ENCODE results near the gene PSD. TPM values are rescaled to one million over a fixed set of nuclear protein-coding genes. Genes with fewer than 3 reads are reported as not detected.

Gene PSD
- total and polyA plus RNA-seq, 2 donors (not counting 3 experiments of a cell fraction or from before 2014, with no cell fraction given): 0.10 to 0.40 TPM

DNA sequence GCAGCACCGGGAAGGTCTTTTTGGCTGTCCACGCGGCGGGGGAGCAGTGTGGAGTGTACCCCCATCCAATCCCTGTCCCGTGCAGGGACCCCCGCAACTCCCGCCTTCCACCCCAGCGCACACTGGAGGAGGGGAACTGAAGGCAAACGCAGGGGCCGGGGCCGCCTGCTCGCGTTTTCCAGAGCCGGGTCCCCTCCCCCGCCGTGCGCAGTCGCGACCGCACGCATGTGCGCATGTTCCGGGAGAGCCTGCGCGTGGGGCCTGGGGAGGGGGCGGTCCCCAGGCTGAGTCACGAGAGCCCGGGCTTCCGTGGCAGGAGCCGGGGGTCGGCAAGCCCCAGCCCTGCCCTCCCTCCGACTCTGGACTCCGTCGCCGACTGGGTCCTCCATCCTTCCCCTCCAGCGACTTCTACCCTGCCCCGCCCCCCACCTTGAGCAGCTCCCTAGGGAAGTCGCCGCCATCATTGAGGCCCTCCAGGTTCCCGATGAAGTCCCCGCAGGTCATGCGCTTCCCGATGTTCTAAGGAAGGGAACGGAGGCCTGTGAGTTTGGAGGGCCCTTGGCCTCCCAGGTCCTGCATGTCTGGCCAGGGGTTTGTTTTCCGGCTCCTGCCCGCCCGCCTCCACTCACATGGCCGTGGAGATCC is 8.0 kb downstream of the PSD start:
- ChIA-PET CTCF (interaction anchor here (0.6 to 1.8 kb wide), 5 partner anchors 11 to 69 kb away, joined by 3 to 5 read pairs (median 4); no protein-coding TSS in a partner anchor), POLR2A (no interaction called here)
- Histone ChIP-seq H3K79me2 (ENCODE audit: control insufficient read depth, insufficient read depth, low read length) (no peaks in the 10 kb centered on the region), H3K9me1 (replicated peaks; ENCODE audit: control insufficient read depth, extremely low read depth, insufficient read depth, low read length) (no peaks in the 10 kb centered on the region), H3K9me3 (replicated peaks; ENCODE audit: control insufficient read depth, insufficient read depth, low read length) (no peaks in the 10 kb centered on the region), H3K9ac (replicated peaks; ENCODE audit: extremely low read depth, insufficient read depth, low read length) (no peak overlapping the region), H4K20me1 (replicated peaks; ENCODE audit: control insufficient read depth, extremely low read depth, insufficient read depth, low read length) (no peaks in the 10 kb centered on the region), H3K4me3 (replicated peaks in 1 of 3; ENCODE audit: insufficient read depth in 1 of 3, low read depth in 1 of 3, low read length in 3 of 3) (peak overlapping the region in 1 of 3 experiments; percentile 23), H2AFZ (ENCODE audit: low read depth, low read length) (no peak overlapping the region), H3K4me1 (ENCODE audit: control insufficient read depth, extremely low read depth, insufficient read depth, low read length) (no peaks in the 10 kb centered on the region), H3K36me3 (ENCODE audit: control insufficient read depth in 2 of 2, extremely low read depth in 1 of 2, insufficient read depth in 2 of 2, low read length in 2 of 2) (no peaks in the 10 kb centered on the region), H3K27me3 (ENCODE audit: control insufficient read depth in 2 of 2, insufficient read depth in 2 of 2, low read length in 2 of 2) (peaks cover 40 to 53% of the 10 kb centered on the region in 2 experiments), H3K27ac (ENCODE audit: insufficient read depth, low read depth, low read length) (no peak overlapping the region), H3K4me2 (ENCODE audit: insufficient read depth, low read length) (no peak overlapping the region)
- TF ChIP-seq EZH2 (IDR thresholded peaks at IDR 0.05; ENCODE audit: borderline replicate concordance, low read depth, low read length, severe bottlenecking) (peak; percentile 82), MAX (IDR thresholded peaks at IDR 0.05; ENCODE audit: insufficient read depth, insufficient read length) (no peak), MYC (IDR thresholded peaks at IDR 0.05; ENCODE audit: low read depth, low read length) (no peak)
- intact Hi-C loops (cut with micrococcal nuclease): no loop called here
- no peak for DNase-seq (ENCODE audit: low read depth, low spot score)
- dilution Hi-C loops (cut with MboI; ENCODE audit: extremely low pct_ligation_motif_present, low sequenced_read_pairs): no loop called here
- no peak for FAIRE-seq
- no TSS peak for BruUV-seq (replicated peaks)

DNA sequence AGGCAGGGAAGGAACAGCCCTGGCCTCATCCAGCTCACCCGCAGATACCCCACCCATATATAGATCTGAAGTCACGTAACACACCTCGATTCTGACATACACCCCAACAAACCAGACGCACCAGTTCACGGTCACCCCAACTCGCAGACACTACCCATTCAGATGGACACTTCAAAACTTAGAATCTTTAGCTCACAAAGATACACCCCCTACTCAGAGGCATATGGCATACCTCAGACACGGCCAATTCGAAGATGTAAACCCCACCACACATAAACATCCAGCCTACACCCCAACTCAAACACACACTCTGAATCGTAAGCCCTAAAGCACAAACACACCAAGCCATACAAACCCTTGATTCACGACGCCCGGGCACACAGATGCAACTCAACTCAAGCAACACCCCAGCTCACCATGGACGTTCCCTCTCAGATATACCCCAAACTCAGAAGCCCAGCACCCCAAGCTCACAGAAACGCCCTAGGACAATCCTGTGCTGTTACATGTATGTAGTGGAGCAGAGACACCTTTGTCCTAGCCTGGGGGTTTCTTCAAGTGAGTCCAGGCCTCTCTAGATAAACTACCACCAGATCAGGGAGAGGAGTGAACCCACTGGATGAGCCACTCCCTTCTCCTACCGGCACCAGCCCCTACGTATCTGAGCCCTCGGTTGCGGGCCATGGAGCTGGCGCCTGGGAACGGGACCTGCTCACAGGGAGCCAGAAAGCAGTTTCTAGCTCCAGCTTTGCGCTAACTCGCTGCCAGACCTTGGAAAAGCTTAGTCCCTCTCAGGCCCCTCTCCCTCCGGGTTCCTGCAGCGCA is 8.8 kb downstream of the PSD start:
- DNase-seq (ENCODE audit: low read depth, low spot score): no peak
- Histone ChIP-seq H3K9me1 (replicated peaks; ENCODE audit: control insufficient read depth, extremely low read depth, insufficient read depth, low read length) (no peaks in the 10 kb centered on the region), H3K4me3 (replicated peaks in 1 of 3; ENCODE audit: insufficient read depth in 1 of 3, low read depth in 1 of 3, low read length in 3 of 3) (no peak overlapping the region), H3K9ac (replicated peaks; ENCODE audit: extremely low read depth, insufficient read depth, low read length) (no peak overlapping the region), H2AFZ (ENCODE audit: low read depth, low read length) (no peak overlapping the region), H3K4me2 (ENCODE audit: insufficient read depth, low read length) (no peak overlapping the region), H4K20me1 (replicated peaks; ENCODE audit: control insufficient read depth, extremely low read depth, insufficient read depth, low read length) (no peaks in the 10 kb centered on the region), H3K27me3 (ENCODE audit: control insufficient read depth in 2 of 2, insufficient read depth in 2 of 2, low read length in 2 of 2) (peaks cover 40 to 53% of the 10 kb centered on the region in 2 experiments), H3K36me3 (ENCODE audit: control insufficient read depth in 2 of 2, extremely low read depth in 1 of 2, insufficient read depth in 2 of 2, low read length in 2 of 2) (no peaks in the 10 kb centered on the region), H3K79me2 (ENCODE audit: control insufficient read depth, insufficient read depth, low read length) (no peaks in the 10 kb centered on the region), H3K9me3 (replicated peaks; ENCODE audit: control insufficient read depth, insufficient read depth, low read length) (no peaks in the 10 kb centered on the region), H3K27ac (ENCODE audit: insufficient read depth, low read depth, low read length) (no peak overlapping the region), H3K4me1 (ENCODE audit: control insufficient read depth, extremely low read depth, insufficient read depth, low read length) (no peaks in the 10 kb centered on the region)
- FAIRE-seq: no peak
- ChIA-PET POLR2A (no interaction called here), CTCF (interaction anchor here (0.9 to 1.8 kb wide), 6 partner anchors 11 to 180 kb away, joined by 3 to 5 read pairs (median 4); no protein-coding TSS in a partner anchor)
- no TSS peak for BruUV-seq (replicated peaks)
- dilution Hi-C loops (cut with MboI; ENCODE audit: extremely low pct_ligation_motif_present, low sequenced_read_pairs) (no loop called here), intact Hi-C loops (cut with micrococcal nuclease) (no loop called here)
- TF ChIP-seq POLR2AphosphoS5 (IDR thresholded peaks at IDR 0.05; ENCODE audit: insufficient read depth, low read depth, low read length): no peak
- TF ChIP-seq JUN (IDR thresholded peaks at IDR 0.05; ENCODE audit: borderline replicate concordance, insufficient read depth, insufficient read length, low read depth): no peak
- no peak for TF ChIP-seq CTCF (IDR thresholded peaks at IDR 0.05; ENCODE audit: extremely low read depth in 1 of 2, insufficient read depth in 1 of 2, low read depth in 1 of 2, low read length in 2 of 2)
- no peak for TF ChIP-seq POLR2A (IDR thresholded peaks at IDR 0.05; ENCODE audit: low read depth, low read length)
- no peak for TF ChIP-seq GATA2 (IDR thresholded peaks at IDR 0.05; ENCODE audit: insufficient read depth, insufficient read length, low read depth, low read length)
- peak; percentile 80 for TF ChIP-seq EZH2 (IDR thresholded peaks at IDR 0.05; ENCODE audit: borderline replicate concordance, low read depth, low read length, severe bottlenecking)
- no peak for TF ChIP-seq FOS (IDR thresholded peaks at IDR 0.05; ENCODE audit: borderline replicate concordance, insufficient read depth, low read length)
